ENCODE results near the gene DCP1A.
"Not testable (repeated sequence)": the region's sequence is repeated elsewhere in the genome, so short reads cannot be mapped to it uniquely, and the experiment has no call there.

Gene DCP1A

DNA sequence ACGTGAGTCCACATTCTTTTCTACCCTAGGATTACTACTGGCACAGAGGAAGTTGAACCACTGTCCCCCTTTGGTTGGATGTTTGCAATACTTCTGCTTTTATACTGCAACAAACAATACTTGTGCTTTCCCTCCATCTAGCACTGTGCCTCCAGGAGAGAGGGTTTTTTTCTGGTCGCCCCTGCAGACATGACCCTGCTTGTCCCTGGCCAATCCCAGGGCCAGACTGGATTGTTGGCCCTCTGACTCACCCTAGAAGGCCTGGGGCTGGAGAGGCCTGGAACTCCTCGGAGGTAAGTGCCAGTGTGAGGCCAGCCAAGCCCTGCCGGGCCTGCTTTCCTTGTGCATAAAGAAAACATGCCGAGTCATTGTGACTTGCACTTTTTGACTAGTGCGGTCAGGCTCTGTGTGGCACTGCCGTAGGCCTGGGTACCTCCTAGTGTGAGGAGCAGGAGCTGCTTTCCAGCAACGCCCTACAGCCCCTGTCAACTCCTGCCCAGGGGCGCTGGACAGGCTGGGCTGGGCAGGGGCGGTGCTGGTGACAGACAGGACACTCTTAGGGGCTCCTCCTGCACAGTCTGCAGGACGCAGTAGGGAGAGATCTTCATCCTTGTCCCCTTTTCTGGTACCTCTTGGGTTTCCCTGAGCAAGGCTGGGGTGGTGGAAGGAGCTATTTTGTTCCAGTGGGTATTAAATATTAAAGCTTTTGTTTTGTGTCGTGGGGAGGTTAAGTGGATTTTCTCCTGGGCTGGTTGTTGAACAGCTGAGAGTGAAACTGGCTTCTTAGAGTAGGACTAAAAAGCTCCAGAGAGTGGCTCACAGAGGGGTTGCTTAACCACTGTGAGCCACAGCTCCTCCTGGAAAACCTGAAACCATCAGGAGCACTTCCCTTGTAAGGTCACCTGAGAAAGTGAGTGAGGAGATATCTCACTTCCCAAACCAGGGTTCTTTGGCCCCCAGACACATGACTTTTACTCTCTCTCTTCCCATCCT lies 77.2 kb downstream of the DCP1A start:
- in situ Hi-C loops (cut with HindIII; ENCODE audit: low sequenced_read_pairs) = loop anchor here (10.0 kb wide), 1 partner anchor 65 kb away; no protein-coding TSS in a partner anchor

DNA sequence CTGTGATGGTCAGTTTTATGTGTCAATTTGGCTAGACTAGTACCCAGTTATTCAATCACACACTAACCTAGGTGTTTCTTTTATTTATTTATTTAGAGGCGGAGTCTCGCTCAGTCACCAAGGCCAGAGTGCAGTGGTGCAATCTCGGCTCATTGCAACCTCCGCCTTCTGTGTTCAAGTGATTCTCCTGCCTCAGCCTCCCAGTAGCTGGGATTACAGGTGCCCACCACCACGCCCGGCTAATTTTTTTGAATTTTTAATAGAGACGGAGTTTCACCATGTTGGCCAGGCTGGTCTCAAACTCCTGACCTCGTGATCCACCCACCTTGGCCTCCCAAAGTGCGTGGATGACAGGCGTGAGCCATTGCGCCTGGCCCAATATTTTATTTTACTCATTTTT lies 78.2 kb downstream of the DCP1A start:
- in situ Hi-C loops (cut with HindIII; ENCODE audit: low sequenced_read_pairs) = not testable (repeated sequence)

DNA sequence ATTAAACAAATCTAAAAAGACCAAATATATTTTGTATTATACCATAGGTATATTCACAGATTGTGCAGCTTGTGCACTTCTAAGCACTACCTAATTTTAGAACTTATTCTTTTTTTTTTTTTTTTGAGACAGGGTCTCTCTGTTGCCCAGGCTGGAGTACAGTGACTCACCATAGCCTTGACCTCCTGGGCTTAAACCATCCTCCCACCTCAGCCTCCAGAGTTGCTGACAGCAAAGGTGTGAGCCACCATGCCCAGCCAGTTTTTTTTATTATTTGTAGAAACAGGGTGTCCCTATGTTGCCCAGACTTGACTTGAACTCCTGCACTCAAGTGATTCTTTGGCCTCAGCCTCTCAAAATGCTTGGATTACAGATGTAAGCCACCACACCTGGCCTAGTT lies 79.6 kb downstream of the DCP1A start:
- in situ Hi-C loops (cut with HindIII; ENCODE audit: low sequenced_read_pairs) = no loop called here

DNA sequence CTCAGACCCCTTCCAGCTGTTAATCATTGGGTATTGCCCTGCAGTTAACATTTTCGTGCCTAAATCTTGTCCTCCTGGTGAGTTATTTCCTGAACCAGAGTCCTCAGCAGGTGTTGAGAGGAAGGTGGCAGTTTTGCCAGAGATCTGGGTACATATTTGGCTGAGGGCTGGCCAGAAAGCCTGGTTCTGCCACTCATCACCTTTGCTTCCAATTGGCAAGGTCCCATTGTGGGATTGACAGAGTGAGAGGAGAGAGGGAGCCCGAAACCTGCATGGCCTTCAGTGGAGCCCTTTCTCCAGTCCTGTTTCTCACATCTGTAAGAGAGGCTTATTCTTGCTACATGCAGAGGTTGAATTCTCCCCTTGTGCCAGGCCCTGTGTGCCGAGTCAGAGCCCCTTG lies 82.6 kb downstream of the DCP1A start:
- in situ Hi-C loops (cut with HindIII; ENCODE audit: low sequenced_read_pairs) = no loop called here

DNA sequence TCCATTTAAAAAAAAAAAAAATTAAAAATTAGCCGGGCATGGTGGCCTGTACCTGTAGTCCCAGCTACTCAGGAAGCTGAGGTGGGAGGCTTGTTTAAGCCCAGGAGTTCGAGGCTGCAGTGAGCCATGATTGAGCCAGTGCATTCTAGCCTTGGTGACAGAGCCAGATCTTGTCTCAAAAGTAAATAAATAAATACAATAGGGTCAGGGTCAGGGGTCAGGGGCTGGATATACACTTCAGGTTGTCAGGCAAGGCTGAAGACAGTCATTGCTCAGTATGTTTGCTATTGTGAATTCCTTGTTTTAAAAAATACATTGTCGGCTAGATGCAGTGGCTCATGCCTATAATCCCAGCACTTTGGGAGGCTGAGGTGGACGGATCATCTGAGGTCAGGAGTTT lies 83.4 kb downstream of the DCP1A start:
- in situ Hi-C loops (cut with HindIII; ENCODE audit: low sequenced_read_pairs) = no loop called here

DNA sequence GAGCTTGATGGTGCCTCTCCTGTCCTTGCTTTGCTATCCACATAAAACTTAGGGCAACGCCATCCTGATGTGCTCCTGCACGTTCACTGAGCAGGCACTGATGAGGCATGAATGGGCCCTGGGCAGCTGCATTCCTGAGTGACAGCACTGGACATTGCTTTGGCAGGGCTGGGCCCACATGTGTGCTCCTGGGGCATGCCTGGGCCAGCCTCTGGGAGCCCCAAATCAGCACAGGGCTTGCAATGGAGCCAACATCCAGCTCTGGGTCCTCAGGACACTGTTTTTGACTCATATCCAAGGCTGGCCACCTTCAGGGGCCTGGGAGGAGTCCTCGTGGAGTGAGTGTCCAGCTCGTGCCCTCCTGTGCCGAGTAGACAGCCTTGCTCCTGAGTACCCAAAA lies 85.6 kb downstream of the DCP1A start:
- in situ Hi-C loops (cut with HindIII; ENCODE audit: low sequenced_read_pairs) = no loop called here

DNA sequence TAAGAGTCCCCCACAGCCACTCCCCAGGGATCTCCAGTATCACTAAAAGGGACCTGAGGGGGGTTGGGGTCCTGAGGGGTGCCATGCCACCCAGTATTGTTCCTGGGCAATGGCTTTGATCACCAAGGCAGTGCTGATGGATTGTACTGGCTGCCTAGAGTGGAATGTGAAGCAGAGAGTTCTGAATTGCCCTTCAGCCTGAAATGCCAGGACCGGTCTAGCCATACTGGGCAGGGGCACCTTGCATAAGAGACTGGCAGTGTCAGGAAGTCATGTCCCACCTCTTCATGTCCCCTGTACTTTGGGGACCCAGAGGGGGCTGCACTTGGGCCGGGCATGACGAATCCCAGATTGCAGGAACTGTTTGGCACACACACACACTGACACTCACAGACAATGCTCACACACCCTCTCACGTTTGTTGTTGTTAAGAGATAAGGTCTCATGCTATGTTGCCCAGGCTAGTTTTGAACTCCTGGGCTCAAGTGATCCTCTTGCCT lies 87.0 kb downstream of the DCP1A start:
- in situ Hi-C loops (cut with HindIII; ENCODE audit: low sequenced_read_pairs) = no loop called here

DNA sequence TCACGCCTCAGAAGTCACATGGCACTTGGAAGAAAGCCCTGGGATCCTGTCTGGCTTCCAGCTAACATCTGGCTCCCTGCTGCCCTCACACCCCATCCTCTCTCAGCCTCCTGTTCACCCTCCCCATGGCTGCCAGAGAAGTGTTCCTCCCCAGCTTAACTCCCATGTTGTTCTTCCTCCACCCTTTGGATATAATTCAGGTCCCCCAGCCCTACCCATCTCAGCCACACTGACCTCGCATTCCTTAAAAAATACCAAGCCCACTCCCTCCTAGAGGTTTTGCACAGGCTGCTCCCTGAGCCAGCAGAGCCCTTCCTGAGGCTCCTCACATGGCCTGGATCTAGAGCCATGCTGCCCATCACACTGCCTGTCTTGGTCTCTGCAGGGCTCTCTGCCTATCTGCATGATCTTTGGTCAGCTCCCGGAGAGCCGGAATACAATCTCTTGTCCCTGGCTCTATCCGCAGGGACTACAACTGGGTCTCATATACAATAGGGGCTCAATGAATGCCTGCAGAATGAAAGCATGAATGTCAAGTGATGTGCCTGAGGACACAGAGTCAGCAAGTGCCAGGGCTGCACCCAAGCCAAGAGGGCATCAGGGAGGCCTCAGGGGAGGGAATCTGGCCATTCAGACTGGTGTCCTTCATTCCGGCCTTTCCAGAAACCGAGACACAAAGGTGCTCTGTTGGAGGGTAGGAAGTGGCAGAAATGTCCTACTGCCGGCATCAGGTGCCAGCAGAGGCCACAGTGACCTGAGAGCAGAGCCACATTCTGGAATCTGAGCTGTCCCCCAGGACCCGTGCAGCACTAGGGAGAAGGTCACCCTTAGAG lies 87.7 kb downstream of the DCP1A start:
- in situ Hi-C loops (cut with HindIII; ENCODE audit: low sequenced_read_pairs) = no loop called here

DNA sequence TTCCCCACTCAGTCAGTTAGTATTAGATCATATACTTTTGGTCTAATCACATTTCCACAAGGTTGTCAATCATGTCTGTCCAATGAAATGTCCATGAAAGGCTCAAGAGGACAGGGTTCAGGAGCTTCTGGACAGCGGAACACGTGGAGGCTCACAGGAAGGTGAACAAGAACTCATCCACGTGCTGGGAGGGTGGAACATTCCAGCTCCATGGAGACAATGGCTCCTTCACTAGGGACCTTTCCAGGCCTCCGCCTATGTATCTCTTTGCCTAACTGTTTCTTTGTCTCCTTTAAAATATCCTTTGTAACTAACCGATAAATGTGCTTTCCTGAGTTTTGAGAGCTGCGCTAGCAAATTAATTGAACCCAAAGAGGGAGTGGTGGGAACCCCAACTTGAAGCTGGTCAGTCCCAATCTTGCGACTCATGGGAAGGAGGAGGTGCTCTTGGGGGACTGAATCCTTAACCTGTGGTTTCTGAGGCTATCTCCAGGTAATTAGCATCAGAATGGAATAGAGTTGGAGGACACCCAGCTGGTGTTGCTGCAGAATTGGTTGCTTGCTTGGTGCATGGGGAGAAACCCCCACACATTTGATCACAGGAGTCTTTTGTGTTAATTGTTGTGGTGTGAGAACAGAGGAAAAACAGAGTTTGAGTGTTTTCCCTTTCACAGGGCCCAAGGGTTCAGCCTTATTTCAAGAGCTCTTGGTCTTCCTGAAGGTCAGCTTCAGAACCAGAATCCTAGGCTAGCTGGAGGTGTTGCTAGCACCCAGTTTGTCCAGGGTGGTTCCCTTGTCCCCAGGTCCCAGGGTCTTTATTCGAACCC lies 88.5 kb downstream of the DCP1A start:
- in situ Hi-C loops (cut with HindIII; ENCODE audit: low sequenced_read_pairs) = no loop called here

DNA sequence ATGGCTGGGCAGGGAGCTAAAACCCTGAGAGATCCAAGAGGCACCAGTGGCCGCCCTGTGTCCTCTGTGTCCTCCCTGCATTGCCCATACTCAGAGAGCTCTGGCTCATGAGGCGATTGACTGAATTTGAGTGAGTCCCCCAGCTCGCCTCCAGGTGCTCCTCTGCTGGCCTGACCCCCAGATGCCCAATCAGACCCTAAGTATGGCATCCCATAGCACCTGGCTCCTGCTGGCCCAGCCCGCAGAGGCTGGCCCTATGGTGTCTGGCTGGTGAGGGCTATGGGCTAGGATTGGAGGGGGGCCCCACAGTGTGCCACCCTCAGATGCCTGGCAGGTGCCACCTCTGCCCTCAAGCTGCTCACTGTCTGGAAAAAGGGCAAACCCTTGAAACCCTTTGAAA lies 89.9 kb downstream of the DCP1A start:
- in situ Hi-C loops (cut with HindIII; ENCODE audit: low sequenced_read_pairs) = no loop called here

DNA sequence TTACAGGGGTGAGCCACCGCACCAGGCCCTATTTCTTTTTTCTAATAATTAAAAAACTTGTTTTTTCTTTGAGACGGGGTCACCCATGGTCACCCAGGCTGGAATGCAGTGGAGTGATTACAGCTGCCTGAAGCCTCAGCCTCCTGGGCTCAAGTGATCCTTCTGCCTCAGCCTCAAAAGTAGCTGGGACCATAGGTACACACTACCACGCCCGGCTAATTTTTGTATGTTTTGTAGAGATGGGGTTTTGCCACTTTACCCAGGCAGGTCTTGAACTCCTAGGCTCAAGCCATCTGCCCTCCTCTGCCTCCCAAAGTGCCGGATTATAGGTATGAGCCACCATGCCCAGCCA lies 90.7 kb downstream of the DCP1A start:
- in situ Hi-C loops (cut with HindIII; ENCODE audit: low sequenced_read_pairs) = no loop called here

DNA sequence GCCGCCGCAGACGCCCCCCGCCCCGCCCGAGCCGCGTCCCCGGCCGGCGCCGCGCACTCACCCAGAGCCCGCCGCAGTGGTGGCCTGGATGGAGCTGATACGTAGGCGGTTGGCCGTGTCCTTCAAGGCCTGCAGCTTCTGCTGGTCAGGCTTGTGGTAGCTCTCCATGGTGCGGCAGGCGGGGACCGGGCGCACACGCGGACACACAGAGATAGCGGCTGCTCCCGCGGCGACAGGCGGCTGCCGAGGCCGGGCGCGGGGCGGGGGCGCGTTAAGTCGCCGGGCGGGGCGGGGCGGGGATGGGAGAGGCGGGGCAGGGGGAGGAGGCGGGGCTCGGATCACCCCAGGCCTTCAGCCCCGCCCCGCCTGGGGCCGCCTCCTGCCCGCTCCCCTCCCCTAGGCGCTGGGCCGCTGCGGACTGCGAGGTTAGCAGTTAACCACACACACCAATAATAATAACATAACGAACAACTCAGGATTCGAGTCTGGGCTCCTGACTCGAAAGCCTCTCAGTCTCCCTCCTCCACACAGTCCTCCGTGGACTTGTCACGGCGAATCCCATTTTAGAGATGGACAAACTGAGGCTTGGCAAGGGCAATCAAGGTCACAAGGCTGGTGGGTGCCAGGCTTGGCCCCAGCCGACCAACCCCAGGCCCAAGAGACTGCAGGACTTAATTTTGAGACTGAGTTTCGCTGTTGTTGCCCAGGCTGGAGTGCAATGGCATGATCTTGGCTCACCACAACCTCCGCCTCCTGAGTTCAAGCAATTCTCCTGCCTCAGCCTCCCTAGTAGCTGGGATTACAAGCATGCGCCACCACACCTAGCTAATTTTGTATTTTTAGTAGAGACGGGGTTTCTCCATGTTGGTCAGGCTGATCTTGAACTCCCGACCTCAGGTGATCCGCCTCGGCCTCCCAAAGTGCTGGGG lies 91.3 kb downstream of the DCP1A start, which contains the start of gene TKT:
TSS of gene TKT (minus strand) at position 248 of the 929 bp plus-strand sequence. CDS start at position 168, 80 bp downstream.
- in situ Hi-C loops (cut with HindIII; ENCODE audit: low sequenced_read_pairs) = no loop called here

DNA sequence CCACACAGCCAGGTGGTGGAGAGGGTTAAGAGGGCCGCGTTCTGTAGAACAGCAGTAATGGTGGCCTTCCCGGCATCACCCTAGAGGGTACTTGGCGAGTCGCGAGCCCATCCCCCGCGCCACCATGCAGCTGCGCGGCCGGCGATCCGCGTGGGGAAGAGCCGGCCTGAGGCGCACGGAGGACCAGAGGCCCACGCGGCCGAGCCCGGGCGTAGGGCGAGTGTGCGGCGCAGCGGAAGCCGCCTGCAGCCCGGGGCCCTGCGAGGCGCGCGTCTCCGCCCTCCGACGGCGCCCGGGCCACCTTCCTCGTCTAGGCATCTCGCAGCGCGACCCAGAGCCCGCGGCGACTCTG lies 91.9 kb downstream of the DCP1A start:
- in situ Hi-C loops (cut with HindIII; ENCODE audit: low sequenced_read_pairs) = no loop called here

DNA sequence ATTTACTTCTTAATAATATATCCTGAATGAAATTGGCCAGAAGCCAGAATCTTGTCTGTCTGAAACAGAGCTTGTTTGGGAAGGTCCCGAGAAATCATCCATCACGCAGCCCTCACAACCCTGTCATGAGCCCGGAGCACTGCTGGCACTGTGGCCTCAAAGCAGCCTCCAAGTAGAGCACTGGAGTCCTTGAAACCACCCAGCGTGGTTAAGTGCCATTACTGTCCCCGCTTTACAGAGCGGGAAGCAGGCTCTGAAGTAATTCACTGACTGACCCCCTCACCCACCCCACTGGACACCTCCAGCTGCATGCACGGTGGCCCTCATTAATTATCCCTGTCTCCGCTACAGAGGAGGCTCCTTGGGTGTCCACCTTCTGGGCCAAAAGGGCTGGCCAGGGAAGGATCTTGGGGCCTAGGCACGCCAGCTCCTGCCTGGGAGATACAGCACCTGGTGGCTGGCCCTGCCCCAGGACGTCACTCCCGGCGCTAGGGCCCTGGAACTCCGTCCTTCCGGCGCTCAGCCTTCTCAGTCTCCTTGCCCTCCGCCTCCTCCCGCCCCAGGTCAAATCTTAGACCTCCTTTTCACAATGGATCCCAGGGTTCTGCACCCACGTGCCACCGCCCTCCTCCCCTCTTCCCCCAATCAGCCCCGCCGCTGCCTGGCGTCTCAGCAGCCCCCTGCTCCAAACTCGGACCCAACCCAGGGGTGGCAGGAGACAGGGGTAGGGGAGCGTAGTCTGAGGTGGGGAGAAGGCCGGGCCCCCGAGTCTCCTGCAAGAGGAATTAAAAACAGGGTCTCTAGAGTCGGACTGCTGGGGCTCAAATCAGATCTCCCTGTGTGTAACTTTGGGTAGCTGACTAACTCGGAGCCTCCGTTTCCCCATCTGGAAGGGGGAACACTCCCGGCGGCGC lies 92.6 kb downstream of the DCP1A start:
- in situ Hi-C loops (cut with HindIII; ENCODE audit: low sequenced_read_pairs) = no loop called here

DNA sequence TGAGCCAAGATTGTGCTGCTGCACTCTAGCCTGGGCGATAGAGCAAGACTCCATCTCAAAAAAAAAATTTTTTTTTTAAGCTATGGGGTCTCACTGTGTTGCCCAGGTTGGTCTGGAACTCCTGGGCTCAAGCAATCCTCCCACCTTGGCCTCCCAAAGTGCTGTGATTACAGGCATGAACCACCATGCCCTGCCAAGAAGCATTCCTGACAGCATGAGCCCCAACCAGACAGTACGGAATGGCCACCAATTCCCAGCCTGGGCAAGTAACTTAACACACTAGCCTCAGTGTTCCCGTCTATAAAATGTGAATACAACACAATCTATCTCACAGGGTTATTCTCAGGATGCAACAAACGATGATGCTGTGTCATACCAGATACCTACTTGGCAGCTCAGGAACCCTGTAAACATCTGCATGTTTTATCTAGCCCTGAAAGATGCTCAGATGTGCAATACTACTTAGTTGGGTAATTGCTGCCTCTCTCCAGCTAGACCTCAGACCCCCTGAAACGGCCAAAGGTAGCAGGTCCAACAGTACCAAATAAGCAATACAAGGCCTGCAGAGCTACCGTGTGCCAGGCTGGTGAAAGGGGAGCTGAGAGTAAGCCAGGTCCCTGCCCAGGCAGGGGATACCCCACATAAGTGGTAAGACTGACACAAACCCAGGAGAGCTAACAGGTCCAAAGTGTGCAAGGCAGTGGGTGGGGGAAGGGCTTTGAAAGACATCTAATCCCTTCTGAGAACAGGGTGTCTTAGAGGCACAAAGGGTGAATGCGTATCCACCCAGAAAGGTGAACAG lies 93.4 kb downstream of the DCP1A start:
- in situ Hi-C loops (cut with HindIII; ENCODE audit: low sequenced_read_pairs) = no loop called here

DNA sequence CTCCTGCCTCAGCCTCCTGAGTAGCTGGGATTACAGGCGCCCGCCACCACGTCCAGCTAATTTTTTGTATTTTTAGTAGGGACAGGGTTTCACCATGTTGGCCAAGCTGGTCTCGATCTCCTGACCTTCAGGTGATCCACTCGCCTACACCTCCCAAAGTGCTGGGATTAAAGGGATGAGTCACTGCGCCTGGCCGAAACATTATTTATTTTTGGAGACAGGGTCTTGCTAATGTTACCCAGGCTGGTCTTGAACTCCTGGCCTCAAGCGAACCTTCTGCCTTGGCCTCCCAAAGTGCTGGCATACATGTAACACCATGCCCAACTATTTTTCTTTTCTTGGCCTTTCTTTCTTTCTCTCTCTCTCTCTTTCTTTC lies 94.4 kb downstream of the DCP1A start:
- in situ Hi-C loops (cut with HindIII; ENCODE audit: low sequenced_read_pairs) = not testable (repeated sequence)

DNA sequence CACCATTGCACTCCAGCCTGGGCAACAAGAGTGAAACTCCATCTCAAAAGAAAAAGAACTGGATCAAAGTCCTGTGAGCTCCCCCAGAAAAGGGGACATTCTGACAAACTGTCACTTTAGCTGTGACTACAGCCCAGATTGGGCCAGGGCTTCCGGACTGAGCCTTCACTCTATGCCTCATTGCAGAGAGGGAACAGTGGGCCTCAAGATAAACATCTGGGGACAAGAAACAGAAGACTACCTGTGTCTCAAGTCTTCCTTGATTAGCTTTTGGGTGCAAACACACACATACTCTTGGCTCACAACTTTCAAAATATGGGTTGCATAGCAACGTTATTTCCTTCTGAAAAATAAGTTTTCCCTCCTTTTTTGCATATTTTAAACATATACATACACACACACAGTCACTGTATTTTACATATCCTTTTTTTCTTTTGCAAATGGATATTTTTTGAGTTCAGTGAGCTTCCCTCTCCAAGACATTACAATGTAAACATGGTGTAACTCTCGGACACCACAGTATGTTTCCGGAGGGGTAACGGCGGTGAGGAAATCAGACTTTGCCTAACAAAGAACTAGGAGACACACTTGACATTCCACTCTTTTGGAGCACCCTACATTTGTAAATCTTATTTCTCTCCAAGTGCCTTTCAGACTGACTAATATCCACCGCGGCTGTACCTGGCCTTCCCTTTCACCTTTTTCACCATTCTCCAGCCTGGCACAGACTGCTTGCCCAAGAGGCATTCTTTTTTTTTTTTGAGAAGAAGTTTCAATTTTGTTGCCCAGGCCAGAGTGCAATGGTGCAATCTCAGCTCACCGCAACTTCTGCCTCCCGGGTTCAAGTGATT lies 95.0 kb downstream of the DCP1A start:
- in situ Hi-C loops (cut with HindIII; ENCODE audit: low sequenced_read_pairs) = no loop called here

Measured in endothelial cell of hepatic sinusoid (primary cell).